ENCODE measurements around the gene DVL1. TPM values are rescaled to one million over a fixed set of nuclear protein-coding genes. Genes with fewer than 3 reads are reported as not detected.

The DVL1 gene
- total RNA-seq, 4 donors from 2014 or later, result 84.4 to 174 (median 88.9) TPM

GRCh38 chr1:1336446-1336845 is 12.8 kb downstream of the DVL1 start:
- no peak for ATAC-seq
- no CpG with 5 or more reads among the region's 26 CpGs for WGBS, 2 donors (ENCODE audit: low coverage in 1 of 2)
- Histone ChIP-seq H3K36me3 (peaks cover 0 to 61% of the 10 kb centered on the region in 2 donors), H3K4me3 (no peak overlapping the region), H3K4me1 (peaks cover 0 to 2% (median 0%) of the 10 kb centered on the region in 3 donors), H3K27ac (no peak overlapping the region), H3K27me3 (no peaks in the 10 kb centered on the region), H3K9me3 (no peaks in the 10 kb centered on the region)
- TF ChIP-seq CTCF (IDR thresholded peaks at IDR 0.05) (no peak), POLR2AphosphoS5 (IDR thresholded peaks at IDR 0.05) (no peak), POLR2A (IDR thresholded peaks at IDR 0.05) (no peak), EP300 (IDR thresholded peaks at IDR 0.05) (no peak)

- peaks cover 0 to 8% (median 3%) of the 10 kb centered on the region in 3 donors for H3K4me1 ChIP-seq
- no peak overlapping the region for H3K27ac ChIP-seq
- ATAC-seq, result no peak
- TF ChIP-seq EP300 (IDR thresholded peaks at IDR 0.05), result no peak
- no peak for TF ChIP-seq POLR2AphosphoS5 (IDR thresholded peaks at IDR 0.05)
- peaks cover 0 to 55% of the 10 kb centered on the region in 2 donors for H3K36me3 ChIP-seq
- H3K27me3 ChIP-seq, result no peaks in the 10 kb centered on the region
- WGBS, 2 donors (ENCODE audit: low coverage in 1 of 2), result no CpG with 5 or more reads among the region's 21 CpGs
- no peak overlapping the region for H3K4me3 ChIP-seq
- H3K9me3 ChIP-seq, result no peaks in the 10 kb centered on the region
These were observed 13.4 kb downstream of the DVL1 start for GRCh38 chr1:1335792-1336248.

GRCh38 chr1:1335283-1335682 is 13.9 kb downstream of the DVL1 start:
- H3K36me3 ChIP-seq, result peaks cover 0 to 50% of the 10 kb centered on the region in 2 donors
- no peaks in the 10 kb centered on the region for H3K9me3 ChIP-seq
- peaks cover 0 to 13% (median 7%) of the 10 kb centered on the region in 3 donors for H3K4me1 ChIP-seq
- ATAC-seq, result no peak
- no peak overlapping the region for H3K4me3 ChIP-seq
- H3K27me3 ChIP-seq, result no peaks in the 10 kb centered on the region
- H3K27ac ChIP-seq, result no peak overlapping the region
- no peak for TF ChIP-seq CTCF (IDR thresholded peaks at IDR 0.05)
- no peak for TF ChIP-seq POLR2AphosphoS5 (IDR thresholded peaks at IDR 0.05)
- TF ChIP-seq POLR2A (IDR thresholded peaks at IDR 0.05), result no peak
- no peak for TF ChIP-seq EP300 (IDR thresholded peaks at IDR 0.05)
- WGBS, 2 donors (ENCODE audit: low coverage in 1 of 2), result 81% methylated on average over 5 of the region's 16 CpGs; no CpG with 5 or more reads in 1 of the 2 donors

GRCh38 chr1:1334835-1335234 is 14.4 kb downstream of the DVL1 start:
- TF ChIP-seq CTCF (IDR thresholded peaks at IDR 0.05) (no peak), EP300 (IDR thresholded peaks at IDR 0.05) (no peak), POLR2A (IDR thresholded peaks at IDR 0.05) (no peak), POLR2AphosphoS5 (IDR thresholded peaks at IDR 0.05) (no peak)
- Histone ChIP-seq H3K4me1 (peaks cover 0 to 17% (median 7%) of the 10 kb centered on the region in 3 donors), H3K4me3 (no peak overlapping the region), H3K27me3 (no peaks in the 10 kb centered on the region), H3K9me3 (no peaks in the 10 kb centered on the region), H3K36me3 (peaks cover 0 to 45% of the 10 kb centered on the region in 2 donors), H3K27ac (no peak overlapping the region)
- no CpG with 5 or more reads among the region's 11 CpGs for WGBS, 2 donors (ENCODE audit: low coverage in 1 of 2)
- ATAC-seq, result no peak

GRCh38 chr1:1333551-1334241 is 15.5 kb downstream of the DVL1 start:
- Histone ChIP-seq H3K27me3 (no peaks in the 10 kb centered on the region), H3K4me3 (no peak overlapping the region), H3K36me3 (peaks cover 0 to 39% of the 10 kb centered on the region in 2 donors), H3K27ac (no peak overlapping the region), H3K4me1 (peaks cover 0 to 17% (median 7%) of the 10 kb centered on the region in 3 donors), H3K9me3 (no peaks in the 10 kb centered on the region)
- 93 to 100% methylated on average over 1 to 6 of the region's 36 CpGs for WGBS, 2 donors (ENCODE audit: low coverage in 1 of 2)
- TF ChIP-seq CTCF (IDR thresholded peaks at IDR 0.05), result no peak
- no peak for TF ChIP-seq POLR2A (IDR thresholded peaks at IDR 0.05)
- TF ChIP-seq EP300 (IDR thresholded peaks at IDR 0.05), result no peak
- TF ChIP-seq POLR2AphosphoS5 (IDR thresholded peaks at IDR 0.05), result no peak
- peak; percentile 14 for ATAC-seq
